HEK293 (cell line): ENCODE results near the gene ITGA8.
A peak's percentile ranks its signal among the peaks of the same experiment; 100 is the strongest.

ENCODE experiments used
- CTCF ChIA-PET: fragments of 350-600 bp; formaldehyde crosslinking; extraction: SDS; loops from one replicate; lab custom pipeline; 2021; ENCODE audit warnings: antibody characterized with exemption; lab: Yijun Ruan, JAX
- POLR2A ChIA-PET: fragments of 300-600 bp; formaldehyde crosslinking; extraction: SDS; loops from one replicate; lab custom pipeline; 2020; ENCODE audit warnings: antibody characterized with exemption, inconsistent platforms; lab: Yijun Ruan, JAX
- H3K27ac ChIP-seq: fragments of 200-500 bp; sonication (Bioruptor generic); 2 replicates; pipeline ENCODE4 v1.5.1; 2014; ENCODE audit warnings: low read depth, low read length, control low read depth, inconsistent platforms; ENCODE audit errors: extremely low read depth
- H3K36me3 ChIP-seq, 2 experiments: fragments of 200-500 bp in 1 of 2; sonication (Bioruptor generic) in 1 of 2; 1 replicate in 1 of 2; 2 replicates in 1 of 2; pipeline ENCODE4 v1.5.1; 2014 to 2017; ENCODE audit warnings: inconsistent platforms in 2 of 2, low read length in 2 of 2; ENCODE audit not compliant: control insufficient read depth in 2 of 2, insufficient read depth in 1 of 2
- H3K4me1 ChIP-seq: fragments of 200-500 bp; sonication (Bioruptor generic); 2 replicates; pipeline ENCODE4 v1.5.1; 2014; ENCODE audit warnings: mild to moderate bottlenecking, low read length, inconsistent platforms; ENCODE audit not compliant: control insufficient read depth, insufficient read depth
- H3K4me3 ChIP-seq: 2 replicates; pipeline ENCODE4 v1.5.1; 2011; ENCODE audit warnings: low read depth, mild to moderate bottlenecking, control low read depth, low read length, moderate library complexity
- H3K9me3 ChIP-seq: fragments of 200-500 bp; sonication (Bioruptor generic); 2 replicates; pipeline ENCODE4 v1.5.1; 2014; ENCODE audit warnings: low read depth, low read length, inconsistent platforms; ENCODE audit not compliant: control insufficient read depth, insufficient read depth
- BCL6B ChIP-seq: fragments of 450-650 bp; formaldehyde crosslinking; IDR thresholded peaks from 2 replicates; pipeline ENCODE4 v1.5.1; 2017; ENCODE audit warnings: missing biosample characterization, missing genetic modification characterization
- CTCF ChIP-seq: fragments of 450-650 bp; formaldehyde crosslinking; IDR thresholded peaks from 2 replicates; pipeline ENCODE4 v1.5.1; 2016; ENCODE audit warnings: missing biosample characterization, missing genetic modification characterization
- GLIS1 ChIP-seq: fragments of 450-650 bp; formaldehyde crosslinking; IDR thresholded peaks from 2 replicates; pipeline ENCODE4 v1.5.1; 2016; ENCODE audit warnings: missing biosample characterization, missing genetic modification characterization
- IKZF3 ChIP-seq: fragments of 450-650 bp; IDR thresholded peaks from 2 replicates; pipeline ENCODE4 v1.5.0; 2018; ENCODE audit warnings: missing biosample characterization, mild to moderate bottlenecking, missing genetic modification characterization, moderate library complexity
- KLF9 ChIP-seq: fragments of 450-650 bp; formaldehyde crosslinking; IDR thresholded peaks from 2 replicates; pipeline ENCODE4 v1.5.1; 2016; ENCODE audit warnings: missing biosample characterization, missing genetic modification characterization, low read depth
- OVOL3 ChIP-seq: fragments of 450-650 bp; formaldehyde crosslinking; IDR thresholded peaks from 2 replicates; pipeline ENCODE4 v1.5.1; 2016; ENCODE audit warnings: missing biosample characterization, missing genetic modification characterization
- ZBTB1 ChIP-seq: fragments of 450-650 bp; formaldehyde crosslinking; IDR thresholded peaks from 2 replicates; pipeline ENCODE4 v1.5.1; 2016; ENCODE audit warnings: missing biosample characterization, missing genetic modification characterization
- ZBTB17 ChIP-seq: fragments of 450-650 bp; formaldehyde crosslinking; IDR thresholded peaks from 2 replicates; pipeline ENCODE4 v1.5.1; 2016; ENCODE audit warnings: missing biosample characterization, missing genetic modification characterization
- ZBTB26 ChIP-seq: fragments of 450-650 bp; formaldehyde crosslinking; optimal IDR thresholded peaks from 2 replicates; pipeline ENCODE3; 2016; ENCODE audit warnings: missing biosample characterization, mild to moderate bottlenecking, missing genetic modification characterization
- ZBTB8A ChIP-seq: fragments of 450-650 bp; formaldehyde crosslinking; IDR thresholded peaks from 2 replicates; pipeline ENCODE4 v1.5.1; 2016; ENCODE audit warnings: missing biosample characterization, missing genetic modification characterization
- ZEB2 ChIP-seq: fragments of 450-650 bp; formaldehyde crosslinking; IDR thresholded peaks from 2 replicates; pipeline ENCODE4 v1.5.1; 2016; ENCODE audit warnings: missing biosample characterization, missing genetic modification characterization
- ZFP69B ChIP-seq: fragments of 450-650 bp; formaldehyde crosslinking; IDR thresholded peaks from 2 replicates; pipeline ENCODE4 v1.5.1; 2016; ENCODE audit warnings: missing biosample characterization, missing genetic modification characterization
- ZNF10 ChIP-seq: fragments of 450-650 bp; formaldehyde crosslinking; IDR thresholded peaks from 2 replicates; pipeline ENCODE4 v1.5.1; 2017; ENCODE audit warnings: missing biosample characterization, missing genetic modification characterization
- ZNF132 ChIP-seq: fragments of 450-650 bp; formaldehyde crosslinking; IDR thresholded peaks from 2 replicates; pipeline ENCODE4 v1.5.1; 2017; ENCODE audit warnings: missing biosample characterization, missing genetic modification characterization, borderline replicate concordance
- ZNF221 ChIP-seq: fragments of 450-650 bp; formaldehyde crosslinking; IDR thresholded peaks from 2 replicates; pipeline ENCODE4 v1.5.1; 2017; ENCODE audit warnings: missing biosample characterization, missing genetic modification characterization, borderline replicate concordance
- ZNF26 ChIP-seq: fragments of 450-650 bp; formaldehyde crosslinking; IDR thresholded peaks from 2 replicates; pipeline ENCODE4 v1.5.1; 2016; ENCODE audit warnings: missing biosample characterization, missing genetic modification characterization
- ZNF362 ChIP-seq: fragments of 450-650 bp; formaldehyde crosslinking; IDR thresholded peaks from 2 replicates; pipeline ENCODE4 v1.5.1; 2016; ENCODE audit warnings: missing biosample characterization, missing genetic modification characterization
- ZNF394 ChIP-seq: fragments of 450-650 bp; formaldehyde crosslinking; IDR thresholded peaks from 2 replicates; pipeline ENCODE4 v1.5.1; 2016; ENCODE audit warnings: missing biosample characterization, missing genetic modification characterization, mild to moderate bottlenecking, moderate library complexity, borderline replicate concordance
- ZNF416 ChIP-seq: fragments of 450-650 bp; formaldehyde crosslinking; IDR thresholded peaks from 2 replicates; pipeline ENCODE4 v1.5.1; 2016; ENCODE audit warnings: missing biosample characterization, missing genetic modification characterization
- ZNF571 ChIP-seq: fragments of 450-650 bp; formaldehyde crosslinking; IDR thresholded peaks from 2 replicates; pipeline ENCODE4 v1.5.0; 2017; ENCODE audit warnings: missing biosample characterization, missing genetic modification characterization
- ZNF654 ChIP-seq: fragments of 450-650 bp; formaldehyde crosslinking; IDR thresholded peaks from 2 replicates; pipeline ENCODE4 v1.5.1; 2016; ENCODE audit warnings: low read depth, missing biosample characterization, missing genetic modification characterization
- ZNF660 ChIP-seq: fragments of 450-650 bp; IDR thresholded peaks from 2 replicates; pipeline ENCODE4 v1.5.1; 2018; ENCODE audit warnings: missing biosample characterization, mild to moderate bottlenecking, missing genetic modification characterization
- ZNF692 ChIP-seq: fragments of 450-650 bp; formaldehyde crosslinking; IDR thresholded peaks from 2 replicates; pipeline ENCODE4 v1.5.1; 2016; ENCODE audit warnings: missing biosample characterization, missing genetic modification characterization
- ZNF777 ChIP-seq: fragments of 450-650 bp; formaldehyde crosslinking; IDR thresholded peaks from 2 replicates; pipeline ENCODE4 v1.5.1; 2017; ENCODE audit warnings: missing biosample characterization, missing genetic modification characterization, borderline replicate concordance
- ZSCAN16 ChIP-seq: fragments of 450-650 bp; formaldehyde crosslinking; IDR thresholded peaks from 2 replicates; pipeline ENCODE4 v1.5.1; 2016; ENCODE audit warnings: missing biosample characterization, missing genetic modification characterization
- ZSCAN23 ChIP-seq: fragments of 450-650 bp; formaldehyde crosslinking; IDR thresholded peaks from 2 replicates; pipeline ENCODE4 v1.5.1; 2016; ENCODE audit warnings: missing biosample characterization, missing genetic modification characterization
- ZSCAN4 ChIP-seq: fragments of 450-650 bp; formaldehyde crosslinking; IDR thresholded peaks from 2 replicates; pipeline ENCODE4 v1.5.1; 2017; ENCODE audit warnings: missing biosample characterization, missing genetic modification characterization

The ITGA8 gene

GRCh38 chr10:15715619-15716227 lies 4.0 kb downstream of the ITGA8 start:
- ChIA-PET CTCF (interaction anchor here (0.6 to 13.2 kb wide), 15 partner anchors 9 to 1423 kb away, joined by 3 to 178 read pairs (median 4); no protein-coding TSS in a partner anchor), POLR2A (no interaction called here)
- Histone ChIP-seq H3K27ac (no peak overlapping the region), H3K4me3 (no peak overlapping the region), H3K4me1 (peaks cover 13% of the 10 kb centered on the region), H3K36me3 (no peaks in the 10 kb centered on the region), H3K9me3 (no peaks in the 10 kb centered on the region)
- no peak for TF ChIP-seq ZNF777 (tag by site-specific recombination)
- TF ChIP-seq ZNF692 = peak; percentile 60; the same call in 1 of the 2 replicates
- no peak for TF ChIP-seq ZNF221 (tag by site-specific recombination)
- TF ChIP-seq ZBTB1 (tag by site-specific recombination) = no peak
- TF ChIP-seq ZSCAN23 (tag by site-specific recombination) = no peak
- no peak for TF ChIP-seq BCL6B (tag by site-specific recombination)
- TF ChIP-seq ZNF416 (tag by site-specific recombination) = no peak
- peak; percentile 75 for TF ChIP-seq ZNF660
- no peak for TF ChIP-seq ZNF26 (tag by site-specific recombination)
- peak; percentile 70; the same call in 1 of the 2 replicates for TF ChIP-seq ZBTB17 (tag by site-specific recombination)
- no peak for TF ChIP-seq ZSCAN16
- no peak for TF ChIP-seq OVOL3
- peak; percentile 8; the same call in 1 of the 2 replicates for TF ChIP-seq GLIS1 (tag by site-specific recombination)
- TF ChIP-seq ZBTB8A (tag by site-specific recombination) = peak; percentile 69
- TF ChIP-seq KLF9 (tag by site-specific recombination) = peak; percentile 31; the same call in 1 of the 2 replicates
- no peak for TF ChIP-seq ZBTB26 (tag by site-specific recombination)
- TF ChIP-seq ZNF654 (tag by site-specific recombination) = peak; percentile 92
- no peak for TF ChIP-seq ZNF10 (tag by site-specific recombination)
- peak; percentile 23; the same call in 1 of the 2 replicates for TF ChIP-seq ZEB2 (tag by site-specific recombination)
- no peak for TF ChIP-seq ZNF394 (tag by site-specific recombination)
- TF ChIP-seq CTCF (tag by site-specific recombination) = peak; percentile 56; the same call in 1 of the 2 replicates
- peak; percentile 63 for TF ChIP-seq IKZF3 (tag by site-specific recombination)
- no peak for TF ChIP-seq ZNF571 (tag by site-specific recombination)
- no peak for TF ChIP-seq ZNF362
- TF ChIP-seq ZFP69B (tag by site-specific recombination) = peak; percentile 66
- TF ChIP-seq ZSCAN4 (tag by site-specific recombination) = no peak
- TF ChIP-seq ZNF132 (tag by site-specific recombination) = no peak
